K562 treated with DMSO at 1 percent for 24 hours (cell line): ENCODE measurements around the gene NFIB. TPM values are rescaled to one million over a fixed set of nuclear protein-coding genes. Genes with fewer than 3 reads are reported as not detected.

Experiments used
- total RNA-seq: library from RNA; unstranded; fragments of 300-600 nt; gene quantifications from 2 replicates; pipeline ENCODE4 v1.2.3, GENCODE V29; 2022; ENCODE audit warnings: low read depth; ENCODE audit not compliant: insufficient read depth

Gene NFIB
- total RNA-seq = 0.72 and 0.75 TPM in 2 replicates

DNA sequence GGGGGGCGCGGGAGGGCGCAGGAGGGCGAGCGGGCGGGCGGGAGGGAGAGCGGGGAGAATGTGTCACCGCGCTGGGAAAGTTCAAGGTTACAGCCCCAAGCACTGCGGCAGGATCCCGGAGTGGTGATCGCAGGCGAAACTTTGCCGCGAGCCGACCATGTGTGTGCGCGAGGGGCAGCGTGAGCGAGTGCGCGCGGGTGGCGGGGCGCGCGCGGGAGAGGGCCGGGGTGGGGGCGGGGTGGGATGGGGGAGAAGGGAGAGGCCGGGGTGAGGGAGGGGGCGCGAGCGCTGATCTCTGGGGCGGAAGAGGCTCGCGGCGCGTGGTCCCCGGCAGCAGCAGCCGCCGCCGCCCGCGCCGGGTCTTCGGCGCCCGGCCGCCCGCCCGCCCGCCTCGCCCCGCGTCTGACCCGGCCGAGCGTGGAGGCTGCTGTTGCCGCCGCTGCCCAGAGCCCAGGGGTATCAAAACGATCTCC, at the start of gene NFIB:
Gene NFIB (minus strand): TSS at position 191 of the 473 bp plus-strand sequence. CDS start 630 bp downstream, outside the sequence.

